HepG2 (cell line): Measurements from ENCODE around the gene PPAN. TPM values are rescaled to one million over a fixed set of nuclear protein-coding genes. Genes with fewer than 3 reads are reported as not detected.

Experiments used
- ASH2L ChIP-seq: fragments of 300-600, 200-600 bp; sonication (generic); IDR thresholded peaks from 2 replicates; pipeline ENCODE4 v1.7.0; 2017; ENCODE audit warnings: low read depth, mild to moderate bottlenecking, moderate library complexity, mixed read lengths, low read length; ENCODE audit not compliant: insufficient read length
- CHD4 ChIP-seq: fragments of 200-600 bp; sonication (generic); IDR thresholded peaks from 2 replicates; pipeline ENCODE4 v1.7.0; 2017; ENCODE audit warnings: mild to moderate bottlenecking, low read length, borderline replicate concordance
- PLRG1 ChIP-seq: fragments of 450-650 bp; conservative IDR thresholded peaks from 2 replicates; pipeline ENCODE4 v1.6.1; 2016
- POLR2A ChIP-seq, 2 experiments: IDR thresholded peaks; 2 replicates each; pipeline ENCODE4 v1.6.1; 2011; ENCODE audit warnings: low read depth in 2 of 2, low read length in 2 of 2, mild to moderate bottlenecking in 1 of 2, moderate library complexity in 1 of 2; ENCODE audit not compliant: insufficient read depth in 1 of 2
- SP5 ChIP-seq: IDR thresholded peaks from 2 replicates; pipeline ENCODE4 v1.6.1; 2016; ENCODE audit warnings: low read depth, borderline replicate concordance
- TBX2 ChIP-seq: sonication (generic); formaldehyde crosslinking; IDR thresholded peaks from 2 replicates; pipeline ENCODE4 v1.5.0; 2020; ENCODE audit warnings: missing genetic modification reagents, mild to moderate bottlenecking, borderline replicate concordance
- ZBED4 ChIP-seq: sonication (generic); formaldehyde crosslinking; IDR thresholded peaks from 2 replicates; pipeline ENCODE4 v1.4.0; 2020; ENCODE audit warnings: missing genetic modification reagents, borderline replicate concordance
- ZKSCAN8 ChIP-seq: IDR thresholded peaks from 2 replicates; pipeline ENCODE4 v1.6.1; 2016; ENCODE audit warnings: borderline replicate concordance, missing genetic modification reagents, missing compliant biosample characterization
- ZMYM2 ChIP-seq: sonication (generic); formaldehyde crosslinking; IDR thresholded peaks from 2 replicates; pipeline ENCODE4 v1.8.0; 2022; ENCODE audit warnings: mild to moderate bottlenecking, missing genetic modification reagents
- ZNF318 ChIP-seq: sonication (generic); formaldehyde crosslinking; IDR thresholded peaks from 2 replicates; pipeline ENCODE4 v1.4.0; 2020; ENCODE audit warnings: mild to moderate bottlenecking, missing genetic modification reagents
- ZNF33B ChIP-seq: sonication (generic); formaldehyde crosslinking; IDR thresholded peaks from 2 replicates; pipeline ENCODE4 v1.5.1; 2020; ENCODE audit warnings: mild to moderate bottlenecking, missing genetic modification reagents
- ZNF496 ChIP-seq: sonication (generic); formaldehyde crosslinking; IDR thresholded peaks from 2 replicates; pipeline ENCODE4 v1.8.1; 2023; ENCODE audit warnings: mild to moderate bottlenecking, moderate library complexity, missing genetic modification reagents; ENCODE audit not compliant: insufficient replicate concordance
- ZNF501 ChIP-seq: sonication (generic); formaldehyde crosslinking; IDR thresholded peaks from 2 replicates; pipeline ENCODE4 v1.5.1; 2020; ENCODE audit warnings: mild to moderate bottlenecking, moderate library complexity, missing genetic modification reagents
- ZNF556 ChIP-seq: sonication (generic); formaldehyde crosslinking; IDR thresholded peaks from 2 replicates; pipeline ENCODE4 v1.4.0; 2020; ENCODE audit warnings: mild to moderate bottlenecking, missing genetic modification reagents, borderline replicate concordance
- ZNF589 ChIP-seq: sonication (generic); formaldehyde crosslinking; conservative IDR thresholded peaks from 2 replicates; pipeline ENCODE4 v1.8.0; 2022; ENCODE audit warnings: mild to moderate bottlenecking, moderate library complexity, missing genetic modification reagents
- ZNF607 ChIP-seq: sonication (generic); formaldehyde crosslinking; IDR thresholded peaks from 2 replicates; pipeline ENCODE4 v1.5.1; 2020; ENCODE audit warnings: missing genetic modification reagents, mild to moderate bottlenecking, borderline replicate concordance
- polyA plus RNA-seq, 8 experiments: library from polyadenylated mRNA; depleted of rRNA in 3 of 8; stranded (reverse) in 7 of 8; unstranded in 1 of 8; fragments of >200 nt; fragmentation: Illumina TruSeq in 4 of 8; extraction: Trizol in 4 of 8; gene quantifications; 2 replicates each; pipeline versions ENCODE4 v1.2.1 to v1.2.3, GENCODE V29; 2011 to 2016; ENCODE audit warnings: low read depth in 4 of 8, missing spikeins in 1 of 8, mixed read lengths in 1 of 8; ENCODE audit not compliant: insufficient read depth in 1 of 8
- total RNA-seq, 5 experiments: library from RNA; depleted of rRNA; stranded (reverse); fragments of >200 nt; fragmentation: Illumina TruSeq; extraction: Trizol; gene quantifications; 2 replicates each; pipeline ENCODE4 v1.2.3, GENCODE V29; 2016; ENCODE audit warnings: low read depth in 1 of 5

The PPAN gene
- total and polyA plus RNA-seq, 2 of the 13 experiments (the other 11 are each of a cell fraction or from before 2014, with no cell fraction given), result 36.2 to 41.9 TPM

GRCh38 chr19:10085641-10086590 lies 20.2 kb upstream of the PPAN start, which contains the start of gene SHFL (continued):
- TF ChIP-seq ZNF501 (CRISPR knock-in tag) (peak; percentile 72), ZNF589 (CRISPR knock-in tag) (peak; percentile 34; the same call in 1 of the 2 replicates), ASH2L (peak; percentile 80), ZNF33B (CRISPR knock-in tag) (no peak), ZNF318 (CRISPR knock-in tag) (peak; percentile 24; the same call in 1 of the 2 replicates), CHD4 (peak; percentile 99), SP5 (peak; percentile 18; the same call in 1 of the 2 replicates), ZMYM2 (CRISPR knock-in tag) (peak; percentile 77; the same call in 1 of the 2 replicates), ZNF496 (CRISPR knock-in tag) (no peak), POLR2A (IDR thresholded peaks at IDR 0.05; ENCODE audit: insufficient read depth in 1 of 2, low read depth in 2 of 2, low read length in 2 of 2) (peak in 1 of 2 experiments; percentile 67; a peak in 2 of 4 replicates), ZNF607 (peak; percentile 63; the same call in 1 of the 2 replicates), TBX2 (CRISPR knock-in tag) (peak; percentile 73; the same call in 1 of the 2 replicates), ZKSCAN8 (no peak; the same call in 1 of the 2 replicates), PLRG1 (no peak), ZNF556 (CRISPR knock-in tag) (peak; percentile 53; the same call in 1 of the 2 replicates), ZBED4 (CRISPR knock-in tag) (no peak)
